Measurements from ENCODE around the gene CFAP97D2.

CFAP97D2 gene

DNA sequence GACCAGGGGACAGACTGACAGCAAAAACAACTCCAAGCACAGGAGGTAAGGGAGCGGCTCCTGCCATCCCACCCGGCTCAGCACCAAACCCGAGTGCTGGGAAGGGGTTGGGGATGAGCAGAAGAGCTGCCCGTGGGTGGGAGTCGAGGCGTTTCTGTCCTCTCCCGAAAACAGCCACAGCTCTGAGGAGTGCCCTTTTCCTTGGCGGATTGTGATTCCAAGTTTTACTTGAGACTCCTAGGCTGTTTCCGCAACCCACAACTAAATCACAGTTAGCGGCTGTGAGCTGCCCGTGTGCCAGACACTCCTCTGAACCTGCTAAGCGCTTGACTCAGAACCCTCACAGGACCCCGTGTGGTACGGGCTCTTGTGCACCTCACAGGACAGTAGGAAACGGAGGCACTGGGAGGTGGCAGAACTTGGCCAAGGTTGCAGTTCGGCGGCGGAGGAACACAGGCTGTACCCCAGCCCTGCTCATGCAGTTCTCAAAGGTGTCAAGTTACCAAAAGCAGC is 21.4 kb downstream of the CFAP97D2 start:
- DNase-seq, result no peak

DNA sequence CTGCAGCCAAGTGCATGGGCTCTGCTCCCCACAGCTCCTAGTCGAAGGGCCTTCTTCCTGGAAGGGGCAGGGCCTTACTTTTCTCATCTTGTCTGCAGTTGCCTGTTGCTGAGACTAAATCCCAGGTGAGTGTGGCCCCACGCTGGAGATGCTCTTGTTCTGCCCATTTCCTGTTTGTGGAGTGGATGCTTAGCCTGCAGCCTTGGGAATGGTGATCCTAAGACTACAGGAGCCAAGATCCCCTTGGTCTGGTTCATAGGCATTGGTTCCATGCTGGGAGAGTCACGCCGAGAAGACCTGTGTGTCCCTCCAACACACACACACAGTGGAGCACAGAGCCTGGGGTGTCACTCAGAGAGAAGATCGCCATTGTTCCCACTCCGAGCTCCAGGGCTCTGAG is 23.5 kb downstream of the CFAP97D2 start:
- no peak for DNase-seq

DNA sequence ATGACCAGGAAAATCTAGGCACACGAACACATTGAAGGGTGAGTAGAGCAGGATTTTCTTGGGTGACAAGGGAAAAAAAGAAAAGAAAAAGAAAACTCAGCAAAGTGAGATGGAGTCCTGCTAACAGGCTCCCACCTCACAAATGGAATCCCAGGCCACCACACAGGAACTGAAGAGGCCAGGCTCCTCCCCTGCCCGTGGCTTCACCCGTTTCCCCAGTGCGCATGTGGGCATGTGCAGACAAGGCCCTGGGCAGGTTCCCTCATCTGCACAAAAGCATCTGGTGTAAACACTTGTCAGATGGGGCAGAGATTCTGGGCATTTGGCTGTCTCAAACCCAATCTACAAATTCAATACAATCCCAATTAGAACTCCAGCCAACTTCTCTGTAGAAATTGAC is 24.5 kb downstream of the CFAP97D2 start:
- no peak for DNase-seq

- no peak for DNase-seq
Measured at GRCh38 chr13:114204894-114205293, 25.8 kb downstream of the CFAP97D2 start.

GRCh38 chr13:114208134-114208533 is 29.1 kb downstream of the CFAP97D2 start:
- no peak for DNase-seq

GRCh38 chr13:114211446-114212157 is 32.5 kb downstream of the CFAP97D2 start:
- DNase-seq, result no peak

DNA sequence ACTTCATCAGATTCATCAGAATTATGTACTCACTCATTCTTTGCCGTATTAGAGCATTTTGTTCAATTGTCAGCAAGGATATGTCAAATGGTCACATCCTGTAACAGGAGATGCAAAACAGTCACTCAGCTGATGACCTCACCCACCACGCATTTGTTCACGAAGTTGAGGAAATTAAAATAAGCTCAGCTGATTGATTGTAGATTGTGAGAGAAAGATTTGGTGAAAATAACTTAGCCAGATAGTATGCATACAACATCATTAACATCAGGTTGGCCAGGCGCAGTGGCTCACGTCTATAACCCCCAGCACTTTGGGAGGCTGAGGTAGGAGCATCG is 33.1 kb downstream of the CFAP97D2 start:
- no peak for DNase-seq

- DNase-seq, result no peak
Measured at GRCh38 chr13:114213980-114214379, 34.9 kb downstream of the CFAP97D2 start.

- no peak for DNase-seq
Measured at GRCh38 chr13:114219392-114219791, 40.3 kb downstream of the CFAP97D2 start.

GRCh38 chr13:114222461-114222968 is 43.5 kb downstream of the CFAP97D2 start:
- DNase-seq, result no peak

DNA sequence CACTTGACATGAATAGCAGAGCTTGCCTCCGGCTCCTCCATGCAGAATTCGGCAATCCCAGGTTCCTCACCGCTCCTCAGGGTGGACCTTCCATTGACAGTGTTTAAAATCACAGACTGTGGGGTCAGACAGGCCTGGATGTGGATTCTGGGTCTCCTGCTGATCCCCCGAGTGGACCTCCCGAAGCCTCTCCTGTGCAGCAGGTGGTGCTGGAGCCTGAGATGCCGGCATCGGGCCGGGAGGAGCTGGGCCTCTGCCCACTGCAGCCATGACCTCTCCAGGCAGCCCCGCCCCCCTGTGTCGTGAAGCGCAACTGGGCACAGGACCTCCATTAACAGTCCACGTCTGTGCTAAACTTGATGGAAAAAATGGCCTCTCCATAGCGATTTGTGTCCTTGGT is 45.1 kb downstream of the CFAP97D2 start:
- no peak for DNase-seq

GRCh38 chr13:114225610-114226009 is 46.6 kb downstream of the CFAP97D2 start:
- DNase-seq, result no peak

DNA sequence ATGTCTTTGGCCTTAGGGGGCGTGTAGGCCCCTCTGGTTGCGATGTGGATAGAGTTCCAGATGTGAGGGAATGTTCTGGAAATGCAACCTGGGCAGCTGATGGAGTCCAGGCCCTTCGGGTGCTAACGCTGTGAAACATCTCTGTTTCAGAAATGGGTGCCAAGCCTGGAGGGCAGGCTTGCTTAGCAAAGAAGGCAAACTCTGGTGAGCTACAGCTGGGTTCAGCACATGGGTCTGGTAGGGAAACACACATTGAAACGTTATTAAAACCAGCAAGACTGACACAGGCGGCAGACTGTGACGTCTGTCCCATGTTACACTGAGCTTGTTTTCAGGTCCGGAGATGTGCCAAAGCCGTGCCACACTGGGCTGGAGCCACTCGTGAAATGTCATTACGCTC is 47.0 kb downstream of the CFAP97D2 start:
- DNase-seq, result no peak

DNA sequence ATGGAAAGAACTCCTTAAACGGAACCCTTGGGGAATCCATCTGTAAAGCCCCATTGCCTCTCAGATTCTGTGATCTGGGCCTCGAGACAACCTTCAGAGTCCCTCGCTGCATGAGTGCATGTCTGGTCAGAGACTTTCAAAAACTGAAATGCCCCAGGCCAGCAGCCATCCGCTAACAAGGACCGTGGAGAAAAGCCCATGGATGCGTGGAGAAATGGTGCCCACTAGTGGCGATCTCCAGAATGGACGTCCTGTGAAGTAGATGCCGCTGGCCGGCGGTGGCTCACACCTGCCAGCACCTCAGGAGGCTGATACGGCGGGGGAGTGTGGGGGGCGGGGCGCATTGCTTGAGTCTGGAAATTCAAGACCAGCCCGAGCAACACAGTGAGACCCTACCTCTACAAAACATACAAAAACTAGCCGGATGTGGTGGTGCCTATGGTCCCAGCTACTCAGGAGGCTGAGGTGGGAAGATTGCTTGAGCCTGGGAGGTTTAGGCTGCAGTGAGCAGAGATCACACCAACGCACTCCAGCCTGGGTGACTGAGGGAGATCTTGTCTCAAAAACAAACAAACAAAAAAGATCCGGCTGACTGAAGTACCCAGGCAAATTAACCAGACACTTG is 47.8 kb downstream of the CFAP97D2 start:
- peak; percentile 61 for DNase-seq

- no peak for DNase-seq
Measured at GRCh38 chr13:114227528-114227927, 48.5 kb downstream of the CFAP97D2 start.

DNA sequence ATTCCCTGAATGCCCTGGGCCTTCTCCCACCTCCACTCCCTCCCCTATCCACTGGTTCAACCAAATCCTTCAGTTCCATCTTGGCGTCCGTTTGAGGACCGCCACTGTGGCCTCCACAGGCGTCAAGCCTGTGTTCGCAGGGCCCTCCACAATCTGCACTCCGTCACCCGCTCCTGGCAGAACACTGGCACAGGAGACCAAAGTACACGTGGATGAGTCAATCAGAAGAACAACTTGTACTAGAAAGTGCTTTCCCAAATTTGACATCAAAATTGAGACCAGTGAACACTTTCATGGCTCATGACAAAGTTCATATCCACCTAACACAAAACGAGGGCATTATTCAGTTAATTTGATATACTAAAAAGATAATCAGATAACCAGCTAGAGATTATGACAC is 49.1 kb downstream of the CFAP97D2 start:
- DNase-seq, result no peak

GRCh38 chr13:114229506-114229905 is 50.4 kb downstream of the CFAP97D2 start:
- no peak for DNase-seq

- DNase-seq, result no peak
Measured at GRCh38 chr13:114230117-114230516, 51.1 kb downstream of the CFAP97D2 start.

- DNase-seq, result no peak
Measured at GRCh38 chr13:114230575-114230974, 51.5 kb downstream of the CFAP97D2 start.

DNA sequence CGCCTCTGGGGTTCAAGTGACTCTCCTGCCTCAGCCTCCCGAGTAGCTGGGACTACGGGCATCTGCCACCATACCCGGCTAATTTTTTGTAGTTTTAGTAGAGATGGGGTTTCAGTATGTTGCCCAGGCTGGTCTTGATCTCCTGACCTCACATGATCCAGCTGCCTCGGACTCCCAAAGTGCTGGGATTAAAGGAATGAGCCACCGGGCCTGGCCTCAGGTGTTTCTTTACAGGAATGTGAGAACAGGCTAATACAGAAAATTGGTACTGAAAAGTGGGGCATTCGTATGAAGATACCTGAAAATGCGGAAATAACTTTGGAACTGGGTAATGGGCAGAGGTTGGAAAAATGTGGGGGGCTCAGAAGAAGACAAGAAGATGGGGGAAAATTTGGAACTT is 52.8 kb downstream of the CFAP97D2 start:
- DNase-seq, result no peak

GRCh38 chr13:114234266-114234644 is 55.2 kb downstream of the CFAP97D2 start:
- DNase-seq, result no peak

DNA sequence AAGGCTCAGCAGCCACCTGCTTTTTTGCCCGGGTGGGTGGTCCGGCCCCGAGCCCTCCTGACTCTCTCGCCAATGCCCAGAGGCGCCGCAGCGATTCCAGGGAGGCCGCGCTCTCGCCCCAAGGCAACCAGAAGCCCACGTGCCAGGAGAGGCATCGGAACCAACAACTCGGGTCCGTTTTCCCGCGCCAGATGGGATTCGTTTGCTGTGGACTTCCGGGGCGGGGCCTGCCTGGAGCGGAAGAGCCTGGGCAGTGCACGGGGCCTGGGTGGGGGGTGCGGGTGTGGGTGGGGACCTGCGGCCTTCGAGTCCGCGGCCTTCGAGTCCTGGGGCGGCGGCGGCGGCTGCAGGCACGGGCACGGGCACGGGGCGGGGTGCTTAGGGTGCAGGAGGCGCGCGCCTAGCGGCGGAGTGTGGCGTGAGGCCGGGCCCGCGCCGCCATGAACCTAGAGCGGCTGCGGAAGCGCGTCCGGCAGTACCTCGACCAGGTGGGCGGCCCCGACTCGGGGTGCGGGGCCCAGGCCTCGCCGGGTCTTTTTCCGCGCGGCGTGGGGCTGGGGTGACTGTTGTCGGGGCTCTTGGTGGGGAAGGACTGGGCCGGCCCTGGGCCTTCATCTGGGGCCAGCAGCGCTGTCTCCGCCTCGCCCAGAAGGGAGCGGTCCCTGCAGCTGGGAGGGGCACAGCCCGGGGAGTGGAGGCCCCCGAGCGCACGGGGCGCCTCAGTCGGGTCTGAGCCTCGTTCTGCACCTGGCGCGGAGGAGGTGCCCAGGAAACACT is 55.8 kb downstream of the CFAP97D2 start, which contains the start of gene CDC16:
Gene CDC16, plus strand, starts transcription at position 253 of the 777 bp plus-strand sequence. Its CDS starts 188 bp downstream, at position 441.
- DNase-seq, result peak; percentile 60

DNA sequence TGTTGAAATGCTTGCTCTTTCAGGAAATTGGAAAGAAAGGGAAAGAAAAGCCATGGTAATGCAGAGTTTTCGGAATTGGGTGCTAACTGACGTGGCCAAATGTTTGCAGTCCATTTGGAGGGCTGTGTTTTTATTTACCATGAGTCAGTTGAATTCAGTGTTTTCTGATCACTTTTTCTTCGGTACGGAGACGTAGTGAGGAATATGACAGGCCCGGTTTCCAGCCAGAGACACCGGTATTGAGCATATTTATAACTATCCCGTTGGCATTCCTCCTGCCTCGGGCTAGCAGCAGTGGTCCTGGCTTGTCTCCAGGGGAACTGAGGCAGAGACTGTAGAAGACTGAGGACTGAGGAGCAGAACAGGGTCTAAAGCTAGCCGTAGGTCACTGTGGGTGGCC is 56.6 kb downstream of the CFAP97D2 start:
- DNase-seq, result no peak

DNA sequence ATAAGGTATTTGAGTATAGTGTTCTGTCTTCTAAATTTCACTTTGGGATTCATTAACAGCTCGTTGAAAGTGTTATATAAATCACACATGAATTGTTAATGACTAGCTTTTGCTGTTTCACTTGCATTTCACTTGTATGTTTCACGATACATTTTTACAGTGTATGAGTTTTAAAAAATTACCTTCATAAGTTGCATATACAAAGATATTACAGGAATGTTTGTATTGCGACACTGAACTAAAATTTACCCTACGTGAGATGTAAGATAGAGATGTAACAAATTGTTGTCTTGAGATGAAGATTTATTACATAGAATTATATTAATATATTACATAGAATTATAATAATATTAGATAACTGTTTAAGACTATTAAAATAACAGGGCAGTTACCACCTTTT is 57.2 kb downstream of the CFAP97D2 start:
- no peak for DNase-seq
